ENCODE data around the gene BATF3.

GRCh38 chr1:212733109-212733508 is 33.5 kb upstream of the BATF3 start:
- TF ChIP-seq CTCF (IDR thresholded peaks at IDR 0.05) (no peak), POLR2A (IDR thresholded peaks at IDR 0.05) (no peak)
